Naive thymus-derived CD8-positive, alpha-beta T cell (primary cell): ENCODE measurements around the gene PLEKHA4. TPM values are rescaled to one million over a fixed set of nuclear protein-coding genes. Genes with fewer than 3 reads are reported as not detected.
A peak's percentile ranks its signal among the peaks of the same experiment; 100 is the strongest.
"Not testable (repeated sequence)": the region's sequence is repeated elsewhere in the genome, so short reads cannot be mapped to it uniquely, and the experiment has no call there.

Experiments used
- ATAC-seq, 2 donors: fragments of 150-1000 bp; cut with Tn5 transposase in 1 of 2; sonication (Bioruptor Pico), chemical (Tn5 transposase) in 1 of 2; 1 replicate in 1 of 2; 2 replicates in 1 of 2; pipeline ENCODE4 v1.10.0; 2021; ENCODE audit warnings: mild to moderate bottlenecking in 2 of 2, moderate library complexity in 2 of 2
- POLR2A ChIA-PET: fragments of 350-600 bp; sonication (Branson Sonifier 250); formaldehyde crosslinking; loops from one replicate; lab custom pipeline; 2021; ENCODE audit warnings: antibody characterized with exemption; lab: Charles Lee
- DNase-seq, 10 donors: peaks; one replicate each; pipeline versions ENCODE4 v3.0.0 to v3.0.0-alpha.2; 2020 to 2022
- H3K27ac Mint-ChIP-seq, 10 donors: one replicate each; pipeline ENCODE4 v1.8.0; 2020 to 2022; ENCODE audit warnings: mild to moderate bottlenecking in 10 of 10, mixed read lengths in 10 of 10, moderate library complexity in 4 of 10, inconsistent platforms in 1 of 10
- H3K27me3 Mint-ChIP-seq, 5 donors: one replicate each; pipeline ENCODE4 v1.8.0; 2021 to 2022; ENCODE audit warnings: mixed read lengths in 5 of 5
- H3K36me3 Mint-ChIP-seq, 3 donors: one replicate each; pipeline ENCODE4 v1.8.0; 2020 to 2022; ENCODE audit warnings: mixed read lengths in 3 of 3, mild to moderate bottlenecking in 2 of 3, inconsistent platforms in 1 of 3
- H3K4me1 Mint-ChIP-seq, 4 donors: one replicate each; pipeline ENCODE4 v1.8.0; 2021 to 2022; ENCODE audit warnings: mixed read lengths in 4 of 4
- H3K4me3 Mint-ChIP-seq, 10 donors: one replicate each; pipeline ENCODE4 v1.8.0; 2020 to 2022; ENCODE audit warnings: mild to moderate bottlenecking in 10 of 10, mixed read lengths in 10 of 10, moderate library complexity in 6 of 10, inconsistent platforms in 1 of 10
- H3K9me3 Mint-ChIP-seq, 9 donors: one replicate each; pipeline ENCODE4 v1.8.0; 2020 to 2022; ENCODE audit warnings: mixed read lengths in 9 of 9, mild to moderate bottlenecking in 3 of 9, inconsistent platforms in 1 of 9, moderate library complexity in 1 of 9
- polyA plus RNA-seq, 3 donors: library from polyadenylated mRNA; unstranded; fragments of 300-500 nt; fragmentation: Illumina TruSeq; gene quantifications; one replicate each; pipeline ENCODE4 v1.2.3, GENCODE V29; 2021
- total RNA-seq, 8 experiments: library from RNA in 2 of 8; stranded (reverse) in 2 of 8; gene quantifications; one replicate each; pipeline ENCODE4 v1.2.3 and lab custom pipeline; 2021 to 2026

PLEKHA4 gene
- total and polyA plus RNA-seq, 5 experiments from 2014 or later = 4.1 to 8.5 (median 7.4) TPM

GRCh38 chr19:48873476-48874302 is 5.3 kb upstream of the PLEKHA4 start:
- no peak for ATAC-seq
- H3K4me1 Mint-ChIP-seq = peaks cover 29 to 47% (median 42%) of the 10 kb centered on the region in 4 donors
- H3K4me3 Mint-ChIP-seq = peak overlapping the region; percentile 95 to 100 (median 98)
- peak overlapping the region; percentile 94 to 100 (median 100) for H3K27ac Mint-ChIP-seq
- H3K27me3 Mint-ChIP-seq = peaks cover 0 to 5% (median 0%) of the 10 kb centered on the region in 5 donors
- POLR2A ChIA-PET = interaction anchor here (0.6 to 3.5 kb wide), 13 partner anchors 13 to 443 kb away, joined by 3 to 28 read pairs (median 5); partner anchors contain the start of genes FTL and NUCB1
- H3K9me3 Mint-ChIP-seq = no peaks in the 10 kb centered on the region
- peaks cover 0 to 50% (median 7%) of the 10 kb centered on the region in 3 donors for H3K36me3 Mint-ChIP-seq
- peak in 3 of 10 donors; percentile 36 to 47 (median 39) for DNase-seq

- H3K27me3 Mint-ChIP-seq = peaks cover 0 to 5% (median 0%) of the 10 kb centered on the region in 5 donors
- peaks cover 31 to 46% (median 42%) of the 10 kb centered on the region in 4 donors for H3K4me1 Mint-ChIP-seq
- peak overlapping the region; percentile 94 to 100 (median 100) for H3K27ac Mint-ChIP-seq
- H3K9me3 Mint-ChIP-seq = no peaks in the 10 kb centered on the region
- ATAC-seq (peak; percentile 40 to 52), DNase-seq (peak; percentile 54 to 93 (median 82))
- POLR2A ChIA-PET = interaction anchor here (0.7 to 3.5 kb wide), 11 partner anchors 14 to 98 kb away, joined by 3 to 28 read pairs (median 5); partner anchors contain the start of genes FTL and NUCB1
- H3K36me3 Mint-ChIP-seq = peaks cover 0 to 45% (median 7%) of the 10 kb centered on the region in 3 donors
- peak overlapping the region; percentile 95 to 100 (median 98) for H3K4me3 Mint-ChIP-seq
Measured at GRCh38 chr19:48872884-48873475, 4.6 kb upstream of the PLEKHA4 start.

- H3K27me3 Mint-ChIP-seq = peaks cover 0 to 5% (median 0%) of the 10 kb centered on the region in 5 donors
- H3K27ac Mint-ChIP-seq = peak within 1 kb of the TSS; percentile 94 to 100 (median 100)
- peak within 1 kb of the TSS; percentile 95 to 100 (median 98) for H3K4me3 Mint-ChIP-seq
- DNase-seq = peak; percentile 88 to 100 (median 98)
- peak; percentile 35 to 42 for ATAC-seq
- peaks cover 29 to 45% (median 41%) of the 10 kb centered on the region in 4 donors for H3K4me1 Mint-ChIP-seq
- peaks cover 0 to 39% (median 7%) of the 10 kb centered on the region in 3 donors for H3K36me3 Mint-ChIP-seq
- H3K9me3 Mint-ChIP-seq = no peaks in the 10 kb centered on the region
- POLR2A ChIA-PET = interaction anchor here (0.5 to 3.5 kb wide), 11 partner anchors 9 to 99 kb away, joined by 3 to 28 read pairs (median 5); partner anchors contain the start of genes FTL and NUCB1
Measured at GRCh38 chr19:48872182-48872883, 3.9 kb upstream of the PLEKHA4 start, which contains the start of gene PPP1R15A. TSS of gene PPP1R15A (plus strand) at chr19:48872421. CDS start at chr19:48873234, 813 bp downstream.

- Mint-ChIP-seq H3K4me3 (peak overlapping the region; percentile 95 to 100 (median 98)), H3K36me3 (peaks cover 0 to 35% (median 7%) of the 10 kb centered on the region in 3 donors), H3K4me1 (peaks cover 29 to 45% (median 40%) of the 10 kb centered on the region in 4 donors), H3K27ac (peak overlapping the region in 9 of 10 donors; percentile 94 to 100 (median 100))
- not testable (repeated sequence) for DNase-seq, H3K9me3 Mint-ChIP-seq, ATAC-seq, H3K27me3 Mint-ChIP-seq
- POLR2A ChIA-PET = interaction anchor here (0.5 to 3.5 kb wide), 10 partner anchors 10 to 599 kb away, joined by 3 to 28 read pairs (median 5); partner anchors contain the start of gene FTL
Measured at GRCh38 chr19:48871471-48872181, 3.2 kb upstream of the PLEKHA4 start.

- ATAC-seq = no peak
- no peaks in the 10 kb centered on the region for H3K9me3 Mint-ChIP-seq
- H3K4me1 Mint-ChIP-seq = peaks cover 27 to 30% (median 28%) of the 10 kb centered on the region in 4 donors
- H3K36me3 Mint-ChIP-seq = peaks cover 0 to 21% (median 7%) of the 10 kb centered on the region in 3 donors
- peaks cover 0 to 5% (median 0%) of the 10 kb centered on the region in 5 donors for H3K27me3 Mint-ChIP-seq
- POLR2A ChIA-PET = interaction anchor here (0.7 to 1.7 kb wide), 2 partner anchors 95 to 778 kb away, joined by 9 to 10 read pairs; partner anchors contain the start of gene FTL
- no peak overlapping the region for H3K4me3 Mint-ChIP-seq
- no peak for DNase-seq
- peak overlapping the region in 2 of 10 donors; percentile 21 to 39 for H3K27ac Mint-ChIP-seq
Measured at GRCh38 chr19:48870048-48870447, 1.6 kb upstream of the PLEKHA4 start.

- no peak overlapping the region for H3K4me3 Mint-ChIP-seq
- ATAC-seq = no peak
- H3K36me3 Mint-ChIP-seq = peaks cover 0 to 3% (median 0%) of the 10 kb centered on the region in 3 donors
- no peak for DNase-seq
- no peaks in the 10 kb centered on the region for H3K9me3 Mint-ChIP-seq
- POLR2A ChIA-PET = no interaction called here
- H3K27me3 Mint-ChIP-seq = peaks cover 0 to 5% (median 0%) of the 10 kb centered on the region in 5 donors
- peaks cover 6 to 9% (median 7%) of the 10 kb centered on the region in 4 donors for H3K4me1 Mint-ChIP-seq
- peak overlapping the region in 2 of 10 donors; percentile 56 to 59 for H3K27ac Mint-ChIP-seq
Measured at GRCh38 chr19:48867746-48868113, 687 bp downstream of the PLEKHA4 start.

GRCh38 chr19:48867123-48867745 is 1.2 kb downstream of the PLEKHA4 start:
- Mint-ChIP-seq H3K4me3 (no peak overlapping the region), H3K4me1 (peaks cover 2 to 6% (median 4%) of the 10 kb centered on the region in 4 donors), H3K27me3 (peaks cover 0 to 2% (median 0%) of the 10 kb centered on the region in 5 donors), H3K36me3 (peaks cover 0 to 1% (median 0%) of the 10 kb centered on the region in 3 donors), H3K27ac (peak overlapping the region in 1 of 10 donors; percentile 59), H3K9me3 (no peaks in the 10 kb centered on the region)
- DNase-seq = no peak
- no peak for ATAC-seq
- POLR2A ChIA-PET = interaction anchor here (0.5 to 0.7 kb wide), 3 partner anchors 41 to 506 kb away, joined by 3 read pairs; partner anchors contain the start of gene GYS1

- peaks cover 0 to 3% (median 1%) of the 10 kb centered on the region in 4 donors for H3K4me1 Mint-ChIP-seq
- no peak overlapping the region for H3K4me3 Mint-ChIP-seq
- H3K36me3 Mint-ChIP-seq = no peaks in the 10 kb centered on the region
- DNase-seq (no peak), ATAC-seq (no peak)
- POLR2A ChIA-PET = interaction anchor here (0.5 to 0.7 kb wide), 3 partner anchors 42 to 506 kb away, joined by 3 read pairs; partner anchors contain the start of gene GYS1
- H3K27me3 Mint-ChIP-seq = peaks cover 0 to 2% (median 0%) of the 10 kb centered on the region in 5 donors
- H3K9me3 Mint-ChIP-seq = no peaks in the 10 kb centered on the region
- no peak overlapping the region for H3K27ac Mint-ChIP-seq
Measured at GRCh38 chr19:48866692-48867091, 1.7 kb downstream of the PLEKHA4 start.

- ATAC-seq (no peak), DNase-seq (no peak)
- Mint-ChIP-seq H3K36me3 (no peaks in the 10 kb centered on the region), H3K4me1 (peaks cover 4 to 15% (median 8%) of the 10 kb centered on the region in 4 donors), H3K9me3 (no peaks in the 10 kb centered on the region), H3K4me3 (no peak overlapping the region), H3K27ac (no peak overlapping the region), H3K27me3 (no peaks in the 10 kb centered on the region)
- POLR2A ChIA-PET = no interaction called here
Measured at GRCh38 chr19:48862827-48863226, 5.6 kb downstream of the PLEKHA4 start.

GRCh38 chr19:48861313-48861712 is 7.1 kb downstream of the PLEKHA4 start:
- no peak for ATAC-seq
- Mint-ChIP-seq H3K4me1 (peaks cover 4 to 15% (median 8%) of the 10 kb centered on the region in 4 donors), H3K9me3 (no peaks in the 10 kb centered on the region), H3K27me3 (no peaks in the 10 kb centered on the region), H3K27ac (no peak overlapping the region), H3K4me3 (no peak overlapping the region), H3K36me3 (no peaks in the 10 kb centered on the region)
- POLR2A ChIA-PET = interaction anchor here (0.7 kb wide), 1 partner anchor 18 kb away, joined by 6 read pairs; no protein-coding TSS in a partner anchor
- DNase-seq = no peak
